ENCODE measurements around the gene FADS2. TPM values are rescaled to one million over a fixed set of nuclear protein-coding genes. Genes with fewer than 3 reads are reported as not detected.

Gene FADS2
- total RNA-seq, 1 experiment from 2014 or later = 423 TPM

DNA sequence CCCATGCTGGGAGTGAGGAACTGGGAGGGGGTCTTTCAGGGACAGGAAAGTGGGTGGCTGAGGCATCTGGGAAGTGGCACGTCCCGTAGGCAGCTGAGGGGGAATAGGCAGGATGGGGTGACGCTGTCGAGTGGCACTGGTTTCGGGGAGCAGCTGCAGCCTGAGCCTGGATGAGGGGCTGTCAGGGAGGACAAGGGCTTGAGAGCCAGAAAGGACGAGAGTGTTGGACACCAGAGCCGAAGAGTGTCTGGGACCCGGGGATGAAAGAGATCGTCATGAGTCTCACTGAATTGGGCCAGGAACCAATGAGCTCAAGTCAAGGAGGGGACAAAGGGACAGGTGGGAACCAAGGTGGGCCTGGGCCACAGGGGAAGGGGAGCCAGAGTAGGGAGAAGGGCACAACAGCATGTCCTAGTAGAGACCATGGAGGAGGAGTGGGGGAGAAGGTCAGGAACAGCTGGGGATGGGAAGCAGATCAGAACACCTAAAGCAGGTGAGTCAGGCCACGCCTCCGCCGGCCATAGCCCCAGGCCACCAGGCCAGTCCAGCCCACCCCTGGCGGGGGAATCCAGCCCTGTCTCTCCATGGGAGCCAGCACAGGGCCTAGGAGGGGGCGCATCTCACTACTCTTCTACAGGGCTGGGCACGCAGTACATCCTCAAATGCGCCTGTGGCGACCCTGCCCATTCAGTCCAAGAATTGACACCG, 85.0 kb downstream of the FADS2 start (continued):
- TF ChIP-seq NR3C1 (CRISPR knock-in tag; conservative IDR thresholded peaks at IDR 0.05; ENCODE audit: low read depth) (no peak), FOXJ3 (CRISPR knock-in tag; IDR thresholded peaks at IDR 0.05; ENCODE audit: borderline replicate concordance) (no peak)

- Mint-ChIP-seq H3K36me3 (no peaks in the 10 kb centered on the region), H3K27me3 (ENCODE audit: low read depth) (peaks cover 31% of the 10 kb centered on the region), H3K4me1 (peaks cover 23% of the 10 kb centered on the region), H3K27ac (no peak overlapping the region), H3K9me3 (no peaks in the 10 kb centered on the region), H3K4me3 (no peak overlapping the region)
- ChIA-PET CTCF (interaction anchor here (1.7 to 5.5 kb wide), 4 partner anchors 9 to 168 kb away, joined by 6 to 52 read pairs (median 22); no protein-coding TSS in a partner anchor), POLR2A (no interaction called here)
- no peak for ATAC-seq
- no peak for DNase-seq (ENCODE audit: low spot score)
- TF ChIP-seq PREB (CRISPR knock-in tag; IDR thresholded peaks at IDR 0.05; ENCODE audit: borderline replicate concordance) = no peak
- no peak for TF ChIP-seq TEAD1 (CRISPR knock-in tag; IDR thresholded peaks at IDR 0.05)
- TF ChIP-seq ZBTB21 (CRISPR knock-in tag; IDR thresholded peaks at IDR 0.05; ENCODE audit: borderline replicate concordance) = no peak
- TF ChIP-seq, protein P1, sequence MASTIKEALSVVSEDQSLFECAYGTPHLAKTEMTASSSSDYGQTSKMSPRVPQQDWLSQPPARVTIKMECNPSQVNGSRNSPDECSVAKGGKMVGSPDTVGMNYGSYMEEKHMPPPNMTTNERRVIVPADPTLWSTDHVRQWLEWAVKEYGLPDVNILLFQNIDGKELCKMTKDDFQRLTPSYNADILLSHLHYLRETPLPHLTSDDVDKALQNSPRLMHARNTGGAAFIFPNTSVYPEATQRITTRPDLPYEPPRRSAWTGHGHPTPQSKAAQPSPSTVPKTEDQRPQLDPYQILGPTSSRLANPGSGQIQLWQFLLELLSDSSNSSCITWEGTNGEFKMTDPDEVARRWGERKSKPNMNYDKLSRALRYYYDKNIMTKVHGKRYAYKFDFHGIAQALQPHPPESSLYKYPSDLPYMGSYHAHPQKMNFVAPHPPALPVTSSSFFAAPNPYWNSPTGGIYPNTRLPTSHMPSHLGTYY (CRISPR knock-in tag; IDR thresholded peaks at IDR 0.05) = no peak
- TF ChIP-seq, protein P2, sequence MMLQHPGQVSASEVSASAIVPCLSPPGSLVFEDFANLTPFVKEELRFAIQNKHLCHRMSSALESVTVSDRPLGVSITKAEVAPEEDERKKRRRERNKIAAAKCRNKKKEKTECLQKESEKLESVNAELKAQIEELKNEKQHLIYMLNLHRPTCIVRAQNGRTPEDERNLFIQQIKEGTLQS (CRISPR knock-in tag; conservative IDR thresholded peaks at IDR 0.05) = no peak
- TF ChIP-seq, protein P3, sequence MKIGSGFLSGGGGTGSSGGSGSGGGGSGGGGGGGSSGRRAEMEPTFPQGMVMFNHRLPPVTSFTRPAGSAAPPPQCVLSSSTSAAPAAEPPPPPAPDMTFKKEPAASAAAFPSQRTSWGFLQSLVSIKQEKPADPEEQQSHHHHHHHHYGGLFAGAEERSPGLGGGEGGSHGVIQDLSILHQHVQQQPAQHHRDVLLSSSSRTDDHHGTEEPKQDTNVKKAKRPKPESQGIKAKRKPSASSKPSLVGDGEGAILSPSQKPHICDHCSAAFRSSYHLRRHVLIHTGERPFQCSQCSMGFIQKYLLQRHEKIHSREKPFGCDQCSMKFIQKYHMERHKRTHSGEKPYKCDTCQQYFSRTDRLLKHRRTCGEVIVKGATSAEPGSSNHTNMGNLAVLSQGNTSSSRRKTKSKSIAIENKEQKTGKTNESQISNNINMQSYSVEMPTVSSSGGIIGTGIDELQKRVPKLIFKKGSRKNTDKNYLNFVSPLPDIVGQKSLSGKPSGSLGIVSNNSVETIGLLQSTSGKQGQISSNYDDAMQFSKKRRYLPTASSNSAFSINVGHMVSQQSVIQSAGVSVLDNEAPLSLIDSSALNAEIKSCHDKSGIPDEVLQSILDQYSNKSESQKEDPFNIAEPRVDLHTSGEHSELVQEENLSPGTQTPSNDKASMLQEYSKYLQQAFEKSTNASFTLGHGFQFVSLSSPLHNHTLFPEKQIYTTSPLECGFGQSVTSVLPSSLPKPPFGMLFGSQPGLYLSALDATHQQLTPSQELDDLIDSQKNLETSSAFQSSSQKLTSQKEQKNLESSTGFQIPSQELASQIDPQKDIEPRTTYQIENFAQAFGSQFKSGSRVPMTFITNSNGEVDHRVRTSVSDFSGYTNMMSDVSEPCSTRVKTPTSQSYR (CRISPR knock-in tag; IDR thresholded peaks at IDR 0.05) = no peak
Measured at GRCh38 chr11:61913699-61914395, 85.7 kb downstream of the FADS2 start.

DNA sequence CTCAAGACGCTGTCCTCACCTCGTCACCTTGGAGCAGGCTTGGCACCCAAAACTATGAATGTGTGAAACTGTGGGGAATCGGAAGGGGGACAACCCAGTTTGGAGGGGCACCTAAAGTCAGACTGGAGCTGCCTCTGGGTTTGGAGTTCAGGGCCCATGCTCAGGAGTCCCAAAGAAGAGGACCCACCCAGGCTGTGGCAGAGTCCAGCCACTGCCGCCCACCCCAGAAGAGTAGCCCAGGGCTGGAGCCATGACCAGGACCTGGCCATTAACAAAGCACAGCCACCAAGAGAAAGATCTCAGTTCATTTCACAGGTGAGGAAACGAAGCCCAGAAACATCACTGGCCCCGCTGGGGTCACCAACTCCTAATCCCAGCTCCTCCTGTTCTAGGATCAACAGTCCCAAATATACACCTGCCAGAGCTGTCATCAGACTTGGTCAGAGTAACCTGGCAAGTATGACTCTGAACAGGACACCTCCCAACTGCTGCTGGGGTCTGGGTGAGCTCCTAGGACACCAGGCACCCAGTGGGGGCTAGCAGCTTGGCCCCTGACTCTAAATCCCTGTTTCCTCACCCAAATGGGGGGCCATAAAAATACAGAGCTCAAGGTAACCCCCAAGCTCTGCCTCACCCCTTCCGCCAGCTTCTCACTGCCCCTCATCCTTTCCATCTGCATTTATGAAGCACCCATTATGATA, 86.5 kb downstream of the FADS2 start:
- H3K27ac Mint-ChIP-seq = no peak overlapping the region

More for the DNA sequence above, 86.5 kb downstream of the FADS2 start:
- Mint-ChIP-seq H3K36me3 (no peaks in the 10 kb centered on the region), H3K4me3 (no peak overlapping the region), H3K9me3 (no peaks in the 10 kb centered on the region), H3K4me1 (peaks cover 16% of the 10 kb centered on the region), H3K27me3 (ENCODE audit: low read depth) (peaks cover 36% of the 10 kb centered on the region)
- ChIA-PET CTCF (interaction anchor here (1.4 to 5.5 kb wide), 4 partner anchors 15 to 193 kb away, joined by 4 to 52 read pairs (median 22); no protein-coding TSS in a partner anchor), POLR2A (no interaction called here)
- DNase-seq (ENCODE audit: low spot score) (no peak), ATAC-seq (no peak)
- TF ChIP-seq NR3C1 (CRISPR knock-in tag; conservative IDR thresholded peaks at IDR 0.05; ENCODE audit: low read depth) (no peak), E2F5 (CRISPR knock-in tag; IDR thresholded peaks at IDR 0.05) (no peak), ZNF512 (CRISPR knock-in tag; IDR thresholded peaks at IDR 0.05; ENCODE audit: borderline replicate concordance) (no peak), FOXK1 (CRISPR knock-in tag; IDR thresholded peaks at IDR 0.05) (no peak), NR1H2 (CRISPR knock-in tag; IDR thresholded peaks at IDR 0.05) (no peak), HMGA2 (CRISPR knock-in tag; IDR thresholded peaks at IDR 0.05) (no peak), ZNF423 (CRISPR knock-in tag; IDR thresholded peaks at IDR 0.05) (no peak), ZNF263 (CRISPR knock-in tag; IDR thresholded peaks at IDR 0.05; ENCODE audit: low read depth) (no peak), NFE2L1 (CRISPR knock-in tag; IDR thresholded peaks at IDR 0.05) (no peak)
- TF ChIP-seq, protein P4, sequence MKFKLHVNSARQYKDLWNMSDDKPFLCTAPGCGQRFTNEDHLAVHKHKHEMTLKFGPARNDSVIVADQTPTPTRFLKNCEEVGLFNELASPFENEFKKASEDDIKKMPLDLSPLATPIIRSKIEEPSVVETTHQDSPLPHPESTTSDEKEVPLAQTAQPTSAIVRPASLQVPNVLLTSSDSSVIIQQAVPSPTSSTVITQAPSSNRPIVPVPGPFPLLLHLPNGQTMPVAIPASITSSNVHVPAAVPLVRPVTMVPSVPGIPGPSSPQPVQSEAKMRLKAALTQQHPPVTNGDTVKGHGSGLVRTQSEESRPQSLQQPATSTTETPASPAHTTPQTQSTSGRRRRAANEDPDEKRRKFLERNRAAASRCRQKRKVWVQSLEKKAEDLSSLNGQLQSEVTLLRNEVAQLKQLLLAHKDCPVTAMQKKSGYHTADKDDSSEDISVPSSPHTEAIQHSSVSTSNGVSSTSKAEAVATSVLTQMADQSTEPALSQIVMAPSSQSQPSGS (CRISPR knock-in tag; IDR thresholded peaks at IDR 0.05; ENCODE audit: borderline replicate concordance, low read depth) = no peak

All from WTC11 (cell line).